Muscle layer of colon (tissue), 2 donors: ENCODE data around the gene DENND5B.

Experiments
- H3K27ac ChIP-seq: one replicate; pipeline ENCODE4 v1.7.0; 2013; ENCODE audit warnings: low read depth, mild to moderate bottlenecking, low read length, moderate library complexity
- H3K27me3 ChIP-seq, 2 donors: one replicate each; pipeline ENCODE4 v1.7.0; 2013; ENCODE audit warnings: low read length in 2 of 2, mild to moderate bottlenecking in 2 of 2; ENCODE audit not compliant: insufficient read depth in 2 of 2, control insufficient read depth in 1 of 2
- H3K36me3 ChIP-seq: one replicate; pipeline ENCODE4 v1.7.0; 2013; ENCODE audit warnings: mild to moderate bottlenecking, low read length; ENCODE audit not compliant: insufficient read depth
- H3K4me1 ChIP-seq: one replicate; pipeline ENCODE4 v1.7.0; 2013; ENCODE audit warnings: mild to moderate bottlenecking, low read length; ENCODE audit not compliant: insufficient read depth
- H3K4me3 ChIP-seq, 2 donors: one replicate each; pipeline ENCODE4 v1.7.0; 2013; ENCODE audit warnings: low read length in 2 of 2, low read depth in 1 of 2, mild to moderate bottlenecking in 1 of 2, moderate library complexity in 1 of 2
- H3K9ac ChIP-seq: one replicate; pipeline ENCODE4 v1.7.0; 2013; ENCODE audit warnings: low read length
- H3K9me3 ChIP-seq: one replicate; pipeline ENCODE4 v1.7.0; 2013; ENCODE audit warnings: mild to moderate bottlenecking, low read length
- donor health status: abdominal sarcoma.
- donor health status: Adenocarcinoma of cecum.

DENND5B gene

DNA sequence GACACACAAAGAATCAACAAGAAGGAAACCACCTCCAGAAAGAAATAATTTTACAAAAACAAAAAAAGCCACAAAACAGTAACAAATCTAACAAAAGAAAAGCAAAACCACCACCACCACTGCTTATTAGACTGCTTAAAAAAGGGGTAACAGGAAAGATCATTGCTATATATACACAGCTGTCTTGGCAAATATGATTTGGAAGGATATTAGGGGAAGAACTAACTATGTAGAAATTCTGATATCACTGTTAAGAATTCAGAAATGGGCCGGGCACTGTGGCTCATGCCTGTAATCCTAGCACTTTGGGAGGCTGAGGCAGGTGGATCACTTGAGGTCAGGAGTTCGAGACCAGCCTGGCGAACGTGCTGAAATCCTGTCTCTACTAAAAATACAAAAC is 92.5 kb downstream of the DENND5B start:
- H3K27me3 ChIP-seq = no peaks in the 10 kb centered on the region
- H3K36me3 ChIP-seq = peaks cover 4% of the 10 kb centered on the region
- H3K27ac ChIP-seq = no peak overlapping the region

DNA sequence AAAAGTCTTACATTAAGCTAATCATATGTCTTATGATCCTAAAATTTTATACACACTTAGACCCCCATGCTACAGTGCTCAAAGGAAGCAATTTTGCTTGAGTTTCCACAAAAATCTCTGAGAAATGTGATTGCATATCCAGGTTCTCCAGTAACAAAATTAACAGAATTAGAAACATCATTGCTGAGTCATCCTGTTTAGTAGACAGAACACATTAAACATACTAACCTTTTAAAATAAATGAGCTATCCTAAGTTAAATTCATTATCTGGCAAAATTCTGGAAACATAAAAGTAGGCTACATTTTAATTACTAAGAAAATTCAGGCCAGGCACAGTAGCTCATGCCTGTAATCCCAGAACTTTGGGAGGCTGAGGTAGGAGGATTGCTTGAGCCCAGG is 94.7 kb downstream of the DENND5B start:
- Histone ChIP-seq H3K9ac (no peak overlapping the region), H3K4me3 (no peak overlapping the region), H3K27me3 (no peaks in the 10 kb centered on the region), H3K9me3 (no peaks in the 10 kb centered on the region), H3K36me3 (peaks cover 4% of the 10 kb centered on the region), H3K4me1 (peaks cover 26% of the 10 kb centered on the region), H3K27ac (no peak overlapping the region)

More for the DNA sequence above, 92.5 kb downstream of the DENND5B start:
- no peak overlapping the region for H3K9ac ChIP-seq
- peaks cover 12% of the 10 kb centered on the region for H3K4me1 ChIP-seq
- H3K4me3 ChIP-seq = no peak overlapping the region
- H3K9me3 ChIP-seq = no peaks in the 10 kb centered on the region

GRCh38 chr12:31494455-31494854 is 96.5 kb downstream of the DENND5B start:
- peaks cover 26% of the 10 kb centered on the region for H3K4me1 ChIP-seq
- no peak overlapping the region for H3K4me3 ChIP-seq

GRCh38 chr12:31492599-31493196 is 98.2 kb downstream of the DENND5B start:
- Histone ChIP-seq H3K27ac (no peak overlapping the region), H3K4me3 (no peak overlapping the region), H3K9ac (no peak overlapping the region), H3K4me1 (peaks cover 19% of the 10 kb centered on the region), H3K27me3 (no peaks in the 10 kb centered on the region), H3K9me3 (no peaks in the 10 kb centered on the region), H3K36me3 (peaks cover 4% of the 10 kb centered on the region)

More at GRCh38 chr12:31494455-31494854, 96.5 kb downstream of the DENND5B start:
- Histone ChIP-seq H3K9ac (no peak overlapping the region), H3K36me3 (peaks cover 4% of the 10 kb centered on the region), H3K27ac (no peak overlapping the region), H3K9me3 (no peaks in the 10 kb centered on the region), H3K27me3 (no peaks in the 10 kb centered on the region)

DNA sequence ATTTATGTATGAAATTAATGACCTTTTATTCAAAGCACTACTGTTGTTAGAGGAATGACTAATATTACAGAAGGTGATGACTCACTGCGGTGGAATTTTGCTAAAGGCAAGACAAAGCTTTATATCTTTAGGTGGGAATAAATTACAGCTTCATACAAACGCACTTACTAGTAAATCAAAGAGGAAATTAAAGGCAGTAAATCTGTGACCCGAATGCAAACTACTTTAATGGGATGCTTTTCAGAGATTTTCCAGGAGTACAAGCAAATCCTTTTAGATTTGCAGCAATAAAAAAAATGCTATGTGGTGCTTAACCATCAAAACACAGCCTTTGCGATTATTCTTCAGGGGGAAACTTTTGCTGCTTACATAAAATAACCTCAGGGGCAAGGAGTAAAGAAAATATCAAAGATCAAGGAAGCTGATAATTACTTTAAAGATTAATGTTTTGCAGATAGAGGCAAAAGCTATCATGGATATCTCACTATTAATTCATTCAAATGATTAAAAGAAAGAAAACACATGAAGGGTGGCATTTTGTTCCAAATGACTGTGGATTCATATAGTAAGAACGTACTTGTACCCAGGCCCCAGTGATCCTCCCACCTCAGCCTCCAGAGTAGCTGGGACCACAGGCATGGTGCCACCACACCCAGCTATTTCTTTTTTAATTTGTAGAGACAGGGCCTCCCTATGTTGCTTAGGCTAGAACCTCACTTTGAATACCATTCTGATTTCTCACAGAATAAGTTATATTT is 98.9 kb downstream of the DENND5B start:
- H3K36me3 ChIP-seq = peaks cover 4% of the 10 kb centered on the region
- no peaks in the 10 kb centered on the region for H3K9me3 ChIP-seq
- H3K9ac ChIP-seq = no peak overlapping the region
- H3K4me1 ChIP-seq = peaks cover 15% of the 10 kb centered on the region
- no peaks in the 10 kb centered on the region for H3K27me3 ChIP-seq
- H3K27ac ChIP-seq = no peak overlapping the region
- H3K4me3 ChIP-seq = no peak overlapping the region

DNA sequence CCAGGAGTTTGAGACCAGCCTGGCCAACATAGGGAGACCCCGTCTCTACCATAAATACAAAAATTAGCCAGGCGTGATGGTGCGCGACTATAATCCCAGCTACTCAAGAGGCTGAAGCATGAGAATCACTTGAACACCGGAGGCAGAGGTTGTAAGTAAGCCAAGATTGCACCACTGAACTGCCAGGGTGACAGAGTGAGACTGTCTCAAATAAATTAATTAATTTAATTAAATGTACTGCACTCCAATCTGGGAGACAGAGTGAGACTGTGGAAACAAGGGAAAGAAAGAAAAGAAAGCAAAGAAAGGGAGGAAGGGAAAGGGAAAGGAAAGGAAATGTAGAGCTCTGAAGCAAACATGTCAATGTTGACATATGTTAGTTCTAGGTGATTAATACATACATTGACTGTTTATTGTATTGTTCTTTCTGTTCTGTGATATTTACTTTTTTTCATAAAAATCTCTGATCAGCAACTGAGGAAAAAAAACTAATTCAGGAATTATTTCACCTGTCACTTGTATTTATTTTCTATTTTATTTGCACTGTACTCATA is 99.6 kb downstream of the DENND5B start:
- no peak overlapping the region for H3K9ac ChIP-seq
- peaks cover 4% of the 10 kb centered on the region for H3K36me3 ChIP-seq
- no peaks in the 10 kb centered on the region for H3K9me3 ChIP-seq
- no peaks in the 10 kb centered on the region for H3K27me3 ChIP-seq
- peaks cover 14% of the 10 kb centered on the region for H3K4me1 ChIP-seq
- no peak overlapping the region for H3K4me3 ChIP-seq
- no peak overlapping the region for H3K27ac ChIP-seq

DNA sequence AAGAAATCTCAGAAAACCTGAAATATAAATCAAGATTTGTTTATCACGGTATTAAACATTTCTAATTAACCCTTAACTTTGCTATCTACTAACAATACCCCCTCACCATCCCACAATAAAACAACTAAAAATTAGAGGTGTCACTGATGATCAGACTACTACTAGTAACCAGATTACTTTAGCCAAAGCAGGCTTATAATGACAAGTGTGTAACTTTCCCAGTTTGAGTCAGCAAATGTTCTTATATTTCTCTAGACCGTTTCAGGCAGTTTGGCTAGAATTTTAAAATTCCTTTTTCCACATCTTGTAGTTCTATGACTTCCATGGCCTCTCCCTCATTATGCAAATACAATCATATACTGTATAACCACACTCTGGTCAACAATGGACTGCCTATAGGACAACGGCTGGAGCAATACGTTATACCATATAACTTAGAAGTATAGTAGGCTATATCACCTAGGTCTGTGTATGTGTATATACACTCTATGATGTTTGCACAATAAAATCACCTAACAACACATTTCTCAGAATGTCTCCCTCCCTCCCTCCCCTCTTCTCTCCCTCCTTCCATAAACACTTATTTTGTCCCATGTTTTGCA is 102.1 kb downstream of the DENND5B start:
- no peaks in the 10 kb centered on the region for H3K9me3 ChIP-seq
- H3K27ac ChIP-seq = no peak overlapping the region
- no peaks in the 10 kb centered on the region for H3K36me3 ChIP-seq
- no peak overlapping the region for H3K9ac ChIP-seq
- H3K27me3 ChIP-seq = no peaks in the 10 kb centered on the region
- peaks cover 14% of the 10 kb centered on the region for H3K4me1 ChIP-seq
- no peak overlapping the region for H3K4me3 ChIP-seq

GRCh38 chr12:31485571-31485970 is 105.4 kb downstream of the DENND5B start:
- H3K9ac ChIP-seq = no peak overlapping the region
- H3K27ac ChIP-seq = no peak overlapping the region
- no peaks in the 10 kb centered on the region for H3K4me1 ChIP-seq
- no peak overlapping the region for H3K4me3 ChIP-seq
- H3K36me3 ChIP-seq = no peaks in the 10 kb centered on the region
- H3K27me3 ChIP-seq = no peaks in the 10 kb centered on the region
- no peaks in the 10 kb centered on the region for H3K9me3 ChIP-seq

- Histone ChIP-seq H3K9me3 (no peaks in the 10 kb centered on the region), H3K9ac (no peak overlapping the region), H3K4me3 (no peak overlapping the region), H3K27ac (no peak overlapping the region), H3K27me3 (no peaks in the 10 kb centered on the region), H3K4me1 (no peaks in the 10 kb centered on the region), H3K36me3 (no peaks in the 10 kb centered on the region)
Observed at GRCh38 chr12:31482816-31483215, 108.1 kb downstream of the DENND5B start.

GRCh38 chr12:31481415-31481814 is 109.5 kb downstream of the DENND5B start:
- H3K27me3 ChIP-seq = no peaks in the 10 kb centered on the region
- no peaks in the 10 kb centered on the region for H3K36me3 ChIP-seq
- no peak overlapping the region for H3K4me3 ChIP-seq
- H3K27ac ChIP-seq = no peak overlapping the region
- H3K9ac ChIP-seq = no peak overlapping the region
- no peaks in the 10 kb centered on the region for H3K4me1 ChIP-seq
- H3K9me3 ChIP-seq = no peaks in the 10 kb centered on the region

DNA sequence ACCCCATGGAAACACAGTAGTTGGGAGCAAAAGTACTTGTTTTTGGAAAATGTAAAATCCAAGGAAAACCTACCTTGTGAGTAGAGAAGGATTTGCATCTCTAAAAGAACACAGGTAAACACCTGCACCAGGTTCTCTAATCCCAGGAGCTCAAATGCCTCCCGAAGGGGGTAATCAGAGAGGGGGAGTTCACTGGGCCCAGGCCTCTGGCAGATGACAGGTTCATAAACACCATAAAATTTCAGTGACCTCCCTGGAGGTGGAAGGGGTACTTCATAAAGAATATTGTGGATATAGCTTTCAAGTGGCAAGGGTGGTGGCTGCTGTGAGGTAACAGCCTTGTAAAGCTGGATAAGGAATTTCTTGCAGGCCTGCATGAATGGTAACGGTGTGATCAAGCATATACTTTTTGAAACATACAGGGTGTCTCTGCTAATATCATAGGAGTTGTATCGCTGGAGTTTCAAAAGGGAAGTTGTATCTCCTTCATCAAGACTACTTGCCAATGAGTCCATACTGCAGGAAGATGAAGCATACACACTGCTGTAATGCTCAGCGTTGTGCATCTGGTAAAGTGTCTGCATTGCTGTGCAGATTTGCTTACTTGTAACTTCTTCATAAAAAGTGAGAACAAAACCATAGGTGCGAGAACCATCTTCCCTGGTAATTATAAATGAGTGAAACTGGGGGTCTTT is 111.3 kb downstream of the DENND5B start:
- Histone ChIP-seq H3K27ac (no peak overlapping the region), H3K9me3 (no peaks in the 10 kb centered on the region), H3K4me1 (no peaks in the 10 kb centered on the region)

More for the DNA sequence above, 111.3 kb downstream of the DENND5B start:
- Histone ChIP-seq H3K27me3 (no peaks in the 10 kb centered on the region), H3K36me3 (no peaks in the 10 kb centered on the region), H3K9ac (no peak overlapping the region), H3K4me3 (no peak overlapping the region)
